ENCODE data around the gene WIPF1. TPM values are rescaled to one million over a fixed set of nuclear protein-coding genes. Genes with fewer than 3 reads are reported as not detected.
A peak's percentile ranks its signal among the peaks of the same experiment; 100 is the strongest.

WIPF1 gene
- total RNA-seq, 1 donor, result 20.5 TPM

DNA sequence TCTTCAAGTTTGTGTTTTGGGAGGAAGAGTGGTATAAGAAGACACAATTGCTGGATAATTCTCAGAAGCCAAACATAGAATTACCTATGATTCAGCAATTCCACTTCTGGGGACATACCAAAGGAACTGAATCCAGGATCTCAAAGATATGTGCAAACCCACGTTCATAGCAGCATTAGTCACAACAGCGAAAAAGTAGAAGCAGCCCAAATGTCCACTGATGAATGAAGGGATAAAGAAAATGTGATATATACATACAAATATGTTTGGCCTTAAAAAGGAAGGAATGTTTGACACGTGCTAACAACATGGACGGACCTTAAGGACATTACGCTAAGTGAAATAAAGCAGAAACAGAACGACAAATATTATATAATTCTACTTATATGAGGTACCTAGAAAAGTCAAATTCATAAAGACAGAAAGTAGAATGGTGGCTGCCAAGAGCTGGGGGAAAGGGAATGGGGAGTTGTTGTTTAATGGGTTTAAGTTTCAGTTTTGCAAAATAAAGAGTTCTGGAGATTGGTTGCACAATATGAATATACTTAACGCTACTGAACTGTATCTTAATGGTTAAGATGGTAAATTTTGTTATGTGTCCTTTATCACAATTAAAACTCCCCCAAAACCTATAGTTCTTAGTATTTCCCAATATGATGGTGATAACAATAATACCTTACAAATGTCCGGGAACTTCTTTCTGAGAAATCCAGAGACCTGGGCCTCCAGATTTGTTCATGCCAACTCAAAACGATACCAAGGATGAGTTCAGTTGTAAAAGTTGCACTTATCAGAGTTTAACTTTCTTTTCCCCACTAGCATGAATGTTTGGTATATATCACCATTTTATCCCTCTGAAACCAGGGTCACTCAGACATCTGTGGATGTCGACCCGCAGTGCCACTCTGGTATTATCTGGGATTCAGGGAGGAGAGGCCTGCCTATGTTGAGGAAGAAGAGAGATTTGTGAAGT, 33.7 kb upstream of the WIPF1 start:
- TF ChIP-seq, protein P1, sequence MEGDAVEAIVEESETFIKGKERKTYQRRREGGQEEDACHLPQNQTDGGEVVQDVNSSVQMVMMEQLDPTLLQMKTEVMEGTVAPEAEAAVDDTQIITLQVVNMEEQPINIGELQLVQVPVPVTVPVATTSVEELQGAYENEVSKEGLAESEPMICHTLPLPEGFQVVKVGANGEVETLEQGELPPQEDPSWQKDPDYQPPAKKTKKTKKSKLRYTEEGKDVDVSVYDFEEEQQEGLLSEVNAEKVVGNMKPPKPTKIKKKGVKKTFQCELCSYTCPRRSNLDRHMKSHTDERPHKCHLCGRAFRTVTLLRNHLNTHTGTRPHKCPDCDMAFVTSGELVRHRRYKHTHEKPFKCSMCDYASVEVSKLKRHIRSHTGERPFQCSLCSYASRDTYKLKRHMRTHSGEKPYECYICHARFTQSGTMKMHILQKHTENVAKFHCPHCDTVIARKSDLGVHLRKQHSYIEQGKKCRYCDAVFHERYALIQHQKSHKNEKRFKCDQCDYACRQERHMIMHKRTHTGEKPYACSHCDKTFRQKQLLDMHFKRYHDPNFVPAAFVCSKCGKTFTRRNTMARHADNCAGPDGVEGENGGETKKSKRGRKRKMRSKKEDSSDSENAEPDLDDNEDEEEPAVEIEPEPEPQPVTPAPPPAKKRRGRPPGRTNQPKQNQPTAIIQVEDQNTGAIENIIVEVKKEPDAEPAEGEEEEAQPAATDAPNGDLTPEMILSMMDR (IDR thresholded peaks at IDR 0.05; ENCODE audit: insufficient read depth, low read length), result no peak
- peak; percentile 91 for DNase-seq (ENCODE audit: low read depth)
- no peak overlapping the region for H3K4me3 ChIP-seq (ENCODE audit: low read depth, low read length)

DNA sequence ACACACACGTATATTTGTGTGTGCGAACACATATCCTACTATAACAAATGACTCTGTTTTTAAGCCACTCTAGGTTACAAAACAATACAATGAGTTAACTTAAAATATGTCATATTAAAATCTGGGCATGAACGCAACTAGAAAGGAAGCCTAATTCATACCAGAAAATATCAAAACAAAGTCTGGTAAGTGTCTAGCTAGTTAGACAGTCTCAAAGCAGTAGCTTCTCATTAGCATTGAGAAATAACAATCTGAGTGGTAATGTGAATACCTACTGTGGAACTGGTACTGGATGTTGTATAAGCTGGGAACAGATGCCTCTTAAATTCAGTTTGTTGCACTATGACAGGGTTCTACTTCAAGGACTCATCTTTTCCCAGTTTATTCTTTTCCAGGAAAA, 32.5 kb upstream of the WIPF1 start:
- no peak overlapping the region for H3K4me3 ChIP-seq (ENCODE audit: low read depth, low read length)
- peak; percentile 37 for DNase-seq (ENCODE audit: low read depth)
- TF ChIP-seq, protein P1 (IDR thresholded peaks at IDR 0.05; ENCODE audit: insufficient read depth, low read length), result no peak

DNA sequence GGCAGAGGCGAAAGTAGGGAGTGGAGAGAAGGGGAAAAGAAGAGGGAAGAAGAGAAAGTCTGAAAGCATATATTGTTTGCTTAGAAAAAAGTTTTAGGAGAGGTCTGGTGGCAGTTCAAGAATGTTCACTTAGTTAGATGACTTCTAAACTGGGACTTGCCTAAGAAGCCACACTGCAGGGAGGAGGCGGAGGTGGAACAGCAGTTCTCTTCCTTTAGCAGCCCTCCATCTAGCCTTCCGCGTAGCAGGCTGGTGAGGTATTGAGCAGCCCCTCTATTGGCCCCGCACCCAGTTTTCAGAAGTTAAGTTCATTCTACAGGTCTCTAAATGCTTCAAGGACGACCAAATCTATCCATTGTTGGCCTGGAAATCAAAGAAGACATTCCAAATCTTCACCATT, 31.9 kb upstream of the WIPF1 start:
- no peak overlapping the region for H3K4me3 ChIP-seq (ENCODE audit: low read depth, low read length)
- no peak for DNase-seq (ENCODE audit: low read depth)
- TF ChIP-seq, protein P1 (IDR thresholded peaks at IDR 0.05; ENCODE audit: insufficient read depth, low read length), result no peak

DNA sequence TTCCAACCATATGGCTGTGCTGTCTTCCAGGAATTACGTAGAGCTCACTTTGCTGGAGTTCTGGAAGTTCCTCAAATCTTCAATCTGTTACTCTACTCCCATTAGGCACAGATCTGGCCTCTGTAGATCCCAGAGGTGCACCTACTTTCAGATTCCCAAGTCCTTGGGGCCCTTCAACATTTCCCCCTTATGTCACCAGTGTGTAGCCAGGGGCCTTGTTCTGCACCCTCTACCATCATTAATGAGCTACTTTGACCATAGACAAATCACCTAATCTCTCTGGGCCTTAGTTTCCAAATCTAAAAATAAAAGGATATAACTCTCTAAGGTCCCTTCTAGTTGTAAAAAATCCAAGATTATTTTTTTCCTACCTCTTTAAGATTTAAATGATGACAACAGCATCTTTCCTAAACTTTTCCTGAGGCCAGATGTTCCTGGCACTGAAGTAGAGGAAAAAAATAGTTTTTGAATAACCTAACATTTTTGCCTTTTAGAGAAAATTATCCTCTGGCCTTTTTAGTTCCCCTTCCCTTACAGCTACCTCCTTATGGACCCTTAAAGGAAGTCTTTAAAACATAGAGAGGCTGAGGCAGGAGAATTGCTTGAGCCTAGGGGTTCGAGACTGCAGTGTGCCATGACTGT, 31.0 kb upstream of the WIPF1 start:
- no peak overlapping the region for H3K4me3 ChIP-seq (ENCODE audit: low read depth, low read length)
- no peak for DNase-seq (ENCODE audit: low read depth)
- TF ChIP-seq, protein P1 (IDR thresholded peaks at IDR 0.05; ENCODE audit: insufficient read depth, low read length), result no peak

DNA sequence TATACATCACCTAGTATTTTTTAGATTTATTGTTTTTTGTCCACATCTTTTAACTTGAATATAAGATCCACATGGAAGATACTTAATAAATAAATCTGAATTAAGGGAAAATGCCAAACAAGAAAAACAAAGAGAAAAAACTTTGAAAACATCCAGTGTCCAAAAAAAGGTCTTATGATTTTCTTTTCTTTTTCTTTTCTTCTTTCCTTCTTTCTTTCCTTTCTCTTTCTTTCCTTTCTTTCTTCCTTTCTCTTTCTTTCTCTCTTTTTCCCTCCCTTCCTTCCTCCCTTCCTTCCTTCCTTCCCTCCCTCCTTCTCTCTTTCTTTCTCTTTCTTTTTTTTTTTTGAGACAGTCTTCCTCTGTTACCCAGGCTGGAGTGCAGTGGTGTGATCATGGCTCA, 29.6 kb upstream of the WIPF1 start:
- H3K4me3 ChIP-seq (ENCODE audit: low read depth, low read length), result no peak overlapping the region
- DNase-seq (ENCODE audit: low read depth), result no peak
- TF ChIP-seq, protein P1 (IDR thresholded peaks at IDR 0.05; ENCODE audit: insufficient read depth, low read length), result no peak

DNA sequence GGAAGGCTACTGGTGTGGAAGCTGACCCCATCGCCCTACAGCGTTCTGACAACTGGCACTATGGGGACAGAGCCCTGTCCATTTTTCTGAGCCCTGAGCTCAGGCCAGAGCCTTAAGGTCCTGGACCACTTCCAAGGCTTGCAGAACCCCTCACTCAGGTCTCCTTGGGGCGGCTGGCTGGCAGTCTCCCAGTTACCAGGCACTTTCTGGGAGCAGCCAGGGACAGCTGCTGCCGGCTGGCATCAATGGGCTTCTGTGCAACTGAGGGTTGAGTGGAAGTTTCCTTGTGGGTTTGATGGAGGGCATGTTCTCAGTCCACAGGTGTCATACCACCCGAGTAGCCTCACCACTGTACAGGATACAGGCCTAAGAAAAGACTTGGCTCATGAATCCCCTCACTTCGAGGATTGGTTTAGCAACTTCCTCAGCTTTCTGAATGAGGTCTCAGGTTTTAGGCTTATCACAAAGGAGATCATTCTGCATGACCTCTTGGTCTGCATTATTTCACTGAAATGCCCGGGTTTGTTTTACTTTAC, 27.4 kb upstream of the WIPF1 start:
- no peak for DNase-seq (ENCODE audit: low read depth)
- no peak overlapping the region for H3K4me3 ChIP-seq (ENCODE audit: low read depth, low read length)
- TF ChIP-seq, protein P1 (IDR thresholded peaks at IDR 0.05; ENCODE audit: insufficient read depth, low read length), result no peak
